Measurements from ENCODE around the gene DOC2B. TPM values are rescaled to one million over a fixed set of nuclear protein-coding genes. Genes with fewer than 3 reads are reported as not detected.

DOC2B gene
- 63.1 TPM for total RNA-seq

DNA sequence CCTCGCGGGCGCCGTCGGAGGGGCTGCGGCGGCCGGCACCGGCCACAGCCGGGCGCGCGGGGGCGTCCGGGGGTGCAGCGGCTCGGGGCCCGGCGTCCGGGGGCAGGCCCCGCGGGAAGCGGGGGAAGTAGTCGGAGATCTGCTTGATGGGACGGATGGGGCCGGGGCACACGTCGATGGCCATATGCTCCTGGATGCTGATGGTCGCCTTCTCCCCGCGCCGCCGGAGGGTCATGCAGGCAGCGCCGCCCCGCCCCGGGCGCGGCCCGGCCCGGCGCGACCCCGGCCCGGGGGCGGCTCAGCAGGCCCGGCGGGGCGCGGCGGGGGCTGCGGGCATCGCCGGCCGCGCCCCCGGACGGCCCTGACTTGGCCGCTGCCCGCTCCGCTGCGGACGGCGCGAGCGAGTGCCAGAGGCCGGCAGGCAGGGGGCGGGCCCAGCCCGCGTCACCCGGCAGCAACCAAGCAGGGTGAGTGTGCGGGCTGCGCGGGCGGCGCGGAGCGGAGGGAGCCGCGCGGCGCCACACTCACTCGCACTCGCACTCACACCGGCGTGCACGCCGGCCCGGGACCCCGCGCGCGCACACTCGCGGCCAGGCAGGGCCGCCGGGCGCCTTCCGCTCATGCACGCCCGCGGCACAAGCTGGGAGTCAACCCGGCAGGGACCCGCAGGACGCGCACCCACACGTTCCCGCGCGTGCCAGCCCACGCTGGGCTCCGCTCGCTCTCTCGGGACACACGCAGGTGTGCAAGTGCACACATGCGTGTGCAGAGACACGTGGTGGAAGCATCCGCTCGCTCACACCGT, at the start of gene DOC2B:
TSS of gene DOC2B (minus strand) at position 406 of the 805 bp plus-strand sequence. CDS start at position 235, 171 bp downstream.

DNA sequence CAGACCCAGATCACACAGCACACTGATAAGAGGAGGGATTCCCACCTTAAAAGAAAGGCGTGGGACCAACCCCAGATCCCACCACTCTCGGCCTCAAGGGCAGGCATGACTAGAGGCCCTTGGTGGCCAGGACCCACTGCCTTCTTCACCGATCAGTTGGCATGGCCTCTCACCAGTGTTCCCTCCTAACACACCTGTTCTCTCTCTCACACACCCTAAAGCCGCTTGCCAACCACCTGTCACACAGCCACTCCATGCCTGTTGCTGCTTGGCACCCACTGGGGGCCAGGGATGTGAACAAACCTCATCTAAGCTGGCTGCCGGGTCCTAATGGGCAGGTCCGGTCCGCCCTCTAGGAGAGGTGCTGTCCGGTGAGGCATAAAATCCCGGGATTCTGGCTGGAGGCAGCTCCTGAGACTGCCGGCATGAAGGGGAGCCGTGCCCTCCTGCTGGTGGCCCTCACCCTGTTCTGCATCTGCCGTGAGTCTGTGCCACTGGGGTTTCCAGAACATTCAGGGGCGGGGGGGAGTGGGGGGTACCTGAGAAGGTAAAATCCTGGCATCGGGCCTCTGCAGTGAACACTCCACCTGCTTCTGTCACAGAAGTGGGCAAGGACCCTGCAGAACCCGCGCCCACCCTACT, 44.2 kb downstream of the DOC2B start, which contains the start of gene SCGB1C2:
TSS of gene SCGB1C2 (plus strand) at position 404 of the 642 bp plus-strand sequence. CDS start at position 426, 22 bp downstream.

Other genes with a start within 250 kb of the DOC2B start
- gene SCGB1C2, start 44.1 kb downstream of the DOC2B start, total RNA-seq = not detected
- 46.8 TPM for gene RPH3AL, start 171.2 kb upstream of the DOC2B start, total RNA-seq